Liver (tissue), 9 donors: ENCODE data around the gene MAP6. TPM values are rescaled to one million over a fixed set of nuclear protein-coding genes. Genes with fewer than 3 reads are reported as not detected.

ENCODE experiments used
- DNase-seq: peaks from one replicate; pipeline ENCODE4 v3.0.0-alpha.2; 2017; ENCODE audit warnings: low spot score
- H3K27ac ChIP-seq, 2 donors: one replicate each; pipeline ENCODE4 v1.7.0; 2013; ENCODE audit warnings: inconsistent platforms in 2 of 2, low read length in 2 of 2, control low read depth in 1 of 2, low read depth in 1 of 2, mild to moderate bottlenecking in 1 of 2
- H3K27me3 ChIP-seq, 4 donors: one replicate each; pipeline versions ENCODE4 v1.6.1 to v1.7.0; 2013; ENCODE audit warnings: low read length in 3 of 4, inconsistent platforms in 1 of 4, mild to moderate bottlenecking in 1 of 4, moderate library complexity in 1 of 4; ENCODE audit not compliant: control insufficient read depth in 4 of 4, insufficient read depth in 4 of 4
- H3K36me3 ChIP-seq, 4 donors: one replicate each; pipeline versions ENCODE4 v1.6.1 to v1.7.0; 2013; ENCODE audit warnings: low read length in 3 of 4, mild to moderate bottlenecking in 3 of 4, low read depth in 1 of 4, moderate library complexity in 1 of 4; ENCODE audit not compliant: control insufficient read depth in 4 of 4, insufficient read depth in 3 of 4
- H3K4me1 ChIP-seq, 4 donors: one replicate each; pipeline versions ENCODE4 v1.6.1 to v1.7.0; 2013; ENCODE audit warnings: low read length in 3 of 4, mild to moderate bottlenecking in 3 of 4, moderate library complexity in 1 of 4; ENCODE audit not compliant: control insufficient read depth in 4 of 4, insufficient read depth in 4 of 4
- H3K4me3 ChIP-seq, 3 donors: one replicate each; pipeline versions ENCODE4 v1.6.1 to v1.7.0; 2013; ENCODE audit warnings: low read length in 3 of 3, control low read depth in 1 of 3, low read depth in 1 of 3, mild to moderate bottlenecking in 1 of 3
- H3K9ac ChIP-seq, 2 donors: one replicate each; pipeline ENCODE4 v1.7.0; 2013; ENCODE audit warnings: low read length in 2 of 2, mild to moderate bottlenecking in 2 of 2, moderate library complexity in 2 of 2, control low read depth in 1 of 2, low read depth in 1 of 2
- H3K9me3 ChIP-seq, 4 donors: one replicate each; pipeline versions ENCODE4 v1.6.1 to v1.7.0; 2013; ENCODE audit warnings: low read length in 3 of 4; ENCODE audit not compliant: control insufficient read depth in 4 of 4
- ATF3 ChIP-seq: IDR thresholded peaks from 2 replicates; pipeline ENCODE4 v1.6.1; 2016; ENCODE audit warnings: antibody characterized with exemption
- CTCF ChIP-seq: fragments of 150-350 bp; IDR thresholded peaks from 2 replicates; pipeline ENCODE4 v1.5.1; 2017; ENCODE audit warnings: improper control_type of control experiment, low read depth, low read length; ENCODE audit not compliant: missing input control
- EGR1 ChIP-seq, 2 donors: IDR thresholded peaks; 2 replicates each; pipeline ENCODE4 v1.6.1; 2016 to 2018; ENCODE audit warnings: antibody characterized with exemption in 2 of 2, low read depth in 2 of 2
- FOXA1 ChIP-seq: IDR thresholded peaks from 2 replicates; pipeline ENCODE4 v1.6.1; 2016; ENCODE audit warnings: antibody characterized with exemption
- FOXA2 ChIP-seq: IDR thresholded peaks from 2 replicates; pipeline ENCODE4 v1.6.1; 2016; ENCODE audit warnings: antibody characterized with exemption
- GABPA ChIP-seq, 2 donors: IDR thresholded peaks in 1 of 2; conservative IDR thresholded peaks in 1 of 2; 2 replicates each; pipeline ENCODE4 v1.6.1; 2016; ENCODE audit warnings: antibody characterized with exemption in 2 of 2, mild to moderate bottlenecking in 1 of 2, moderate library complexity in 1 of 2
- HNF4A ChIP-seq, 2 donors: conservative IDR thresholded peaks; 2 replicates each; pipeline ENCODE4 v1.6.1; 2016; ENCODE audit warnings: antibody characterized with exemption in 2 of 2, mild to moderate bottlenecking in 2 of 2
- HNF4G ChIP-seq: IDR thresholded peaks from 2 replicates; pipeline ENCODE4 v1.6.1; 2016; ENCODE audit warnings: antibody characterized with exemption
- JUND ChIP-seq, 2 donors: IDR thresholded peaks; 2 replicates each; pipeline ENCODE4 v1.6.1; 2016; ENCODE audit warnings: antibody characterized with exemption in 2 of 2
- MAX ChIP-seq: IDR thresholded peaks from 2 replicates; pipeline ENCODE4 v1.6.1; 2016; ENCODE audit warnings: antibody characterized with exemption
- NR2F2 ChIP-seq: IDR thresholded peaks from 2 replicates; pipeline ENCODE4 v1.6.1; 2016; ENCODE audit warnings: antibody characterized with exemption
- RAD21 ChIP-seq, 2 donors: IDR thresholded peaks; 2 replicates each; pipeline ENCODE4 v1.6.1; 2016; ENCODE audit warnings: antibody characterized with exemption in 2 of 2, mild to moderate bottlenecking in 2 of 2
- REST ChIP-seq: IDR thresholded peaks from 2 replicates; pipeline ENCODE4 v1.6.1; 2016; ENCODE audit warnings: antibody characterized with exemption, mild to moderate bottlenecking
- RXRA ChIP-seq, 2 donors: IDR thresholded peaks; 2 replicates each; pipeline ENCODE4 v1.6.1; 2017 to 2018; ENCODE audit warnings: antibody characterized with exemption in 2 of 2, mild to moderate bottlenecking in 1 of 2
- SP1 ChIP-seq: IDR thresholded peaks from 2 replicates; pipeline ENCODE4 v1.6.1; 2018; ENCODE audit warnings: antibody characterized with exemption, mild to moderate bottlenecking
- TAF1 ChIP-seq: conservative IDR thresholded peaks from 2 replicates; pipeline ENCODE4 v1.6.1; 2016; ENCODE audit warnings: antibody characterized with exemption, mild to moderate bottlenecking
- YY1 ChIP-seq: IDR thresholded peaks from 2 replicates; pipeline ENCODE4 v1.6.1; 2016; ENCODE audit warnings: antibody characterized with exemption, mild to moderate bottlenecking
- ZBTB33 ChIP-seq: IDR thresholded peaks from 2 replicates; pipeline ENCODE4 v1.6.1; 2016; ENCODE audit warnings: antibody characterized with exemption
- WGBS: extraction: QIAGEN DNeasy Blood & Tissue Kit; methylation state at CpG from one replicate; pipeline ENCODE4 v1.1.7; 2013; 5-methylcytosine and 5-hydroxymethylcytosine counted together
- polyA plus RNA-seq, 2 donors: library from polyadenylated mRNA; stranded (reverse) in 1 of 2; unstranded in 1 of 2; fragments of 200-250 nt in 1 of 2; fragments of >200 nt in 1 of 2; fragmentation: Nextera tagmentation in 1 of 2; extraction: Ambion mirVana in 1 of 2; gene quantifications; one replicate each; pipeline versions ENCODE4 v1.2.1 to v1.2.3, GENCODE V29; 2013 to 2015
- total RNA-seq, 2 donors: library from RNA; depleted of rRNA; stranded (reverse); fragments of >200 nt; gene quantifications; one replicate each; pipeline ENCODE4 v1.2.3, GENCODE V29; 2014
- donor health status: healthy.
- donor health status: healthy.
- donor health status: healthy.
- donor health status: healthy.
- donor health status: healthy.

The MAP6 gene
- total and polyA plus RNA-seq, 4 donors, result 0.22 to 0.36 (median 0.24) TPM

GRCh38 chr11:75679566-75679965 lies 10.7 kb upstream of the MAP6 start:
- H3K9ac ChIP-seq, result no peak overlapping the region
- no peak for DNase-seq
- H3K9me3 ChIP-seq, result no peaks in the 10 kb centered on the region
- H3K36me3 ChIP-seq, result no peaks in the 10 kb centered on the region
- TF ChIP-seq HNF4A (conservative IDR thresholded peaks at IDR 0.05) (no peak), YY1 (no peak), GABPA (IDR thresholded peaks at IDR 0.05 in 1 of 2, conservative IDR thresholded peaks at IDR 0.05 in 1 of 2) (no peak), FOXA1 (no peak), JUND (IDR thresholded peaks at IDR 0.05) (no peak), EGR1 (IDR thresholded peaks at IDR 0.05; ENCODE audit: low read depth in 2 of 2) (no peak), FOXA2 (no peak), MAX (no peak), SP1 (no peak), REST (no peak), NR2F2 (no peak), ATF3 (no peak), TAF1 (no peak), CTCF (no peak), RXRA (IDR thresholded peaks at IDR 0.05) (no peak), ZBTB33 (no peak), RAD21 (IDR thresholded peaks at IDR 0.05) (no peak), HNF4G (no peak)
- H3K4me1 ChIP-seq, result no peaks in the 10 kb centered on the region
- WGBS, result 80% methylated on average over 11 of the region's 11 CpGs
- no peaks in the 10 kb centered on the region for H3K27me3 ChIP-seq
- no peak overlapping the region for H3K4me3 ChIP-seq
- no peak overlapping the region for H3K27ac ChIP-seq
